IMR-90 (cell line): ENCODE results near the gene TMUB2. TPM values are rescaled to one million over a fixed set of nuclear protein-coding genes. Genes with fewer than 3 reads are reported as not detected.

Experiments used
- ATAC-seq: fragments of 200-7000 bp; cut with Tn5 transposase; 2 replicates; pipeline ENCODE4 v1.9.1; 2020; ENCODE audit warnings: low read depth, mild to moderate bottlenecking, moderate library complexity
- BruUV-seq: library from RNA; stranded (reverse); fragments of 400-500 nt; replicated peaks from 2 replicates; lab custom pipeline; 2021; lab: Mats Ljungman, UMichigan
- CTCF ChIA-PET: fragments of 300-600 bp; formaldehyde crosslinking; extraction: SDS; loops from one replicate; lab custom pipeline; 2021; ENCODE audit warnings: antibody characterized with exemption; lab: Yijun Ruan, JAX
- POLR2A ChIA-PET: fragments of 300-600 bp; sonication (Branson Sonifier 250); formaldehyde crosslinking; loops from one replicate; lab custom pipeline; 2022; ENCODE audit warnings: antibody characterized with exemption; ENCODE audit not compliant: unreplicated experiment; lab: Charles Lee
- DNase-seq: peaks from one replicate; pipeline ENCODE4 v3.0.0; 2013
- H2AFZ ChIP-seq: replicated peaks from 2 replicates; pipeline ENCODE3; 2013; ENCODE audit warnings: low read length, mild to moderate bottlenecking; ENCODE audit not compliant: poor library complexity
- H2AK5ac ChIP-seq: 2 replicates; pipeline ENCODE4 v1.6.1; 2013; ENCODE audit warnings: low read depth, low read length, inconsistent platforms
- H2AK9ac ChIP-seq: replicated peaks from 2 replicates; pipeline ENCODE3; 2013; ENCODE audit warnings: mild to moderate bottlenecking, low read depth, low read length, moderate library complexity; ENCODE audit not compliant: poor library complexity
- H2BK120ac ChIP-seq: 2 replicates; pipeline ENCODE4 v1.6.1; 2013; ENCODE audit warnings: low read depth, low read length, inconsistent platforms
- H2BK15ac ChIP-seq: 3 replicates; pipeline ENCODE4 v1.6.1; 2013; ENCODE audit warnings: low read depth, low read length, inconsistent platforms
- H2BK20ac ChIP-seq: 2 replicates; pipeline ENCODE4 v1.6.1; 2013; ENCODE audit warnings: low read depth, mild to moderate bottlenecking, inconsistent platforms, low read length, moderate library complexity
- H2BK5ac ChIP-seq: 2 replicates; pipeline ENCODE4 v1.6.1; 2013; ENCODE audit warnings: mild to moderate bottlenecking, low read depth, low read length, inconsistent platforms; ENCODE audit not compliant: poor library complexity, severe bottlenecking
- H3K14ac ChIP-seq: replicated peaks from 2 replicates; pipeline ENCODE4 v1.6.1; 2013; ENCODE audit warnings: low read depth, low read length, inconsistent platforms
- H3K18ac ChIP-seq: 2 replicates; pipeline ENCODE4 v1.6.1; 2013; ENCODE audit warnings: low read depth, low read length, control low read depth
- H3K23ac ChIP-seq: 2 replicates; pipeline ENCODE4 v1.6.1; 2013; ENCODE audit warnings: low read depth, low read length, inconsistent platforms
- H3K27ac ChIP-seq: 2 replicates; pipeline ENCODE4 v1.5.1; 2013; ENCODE audit warnings: mild to moderate bottlenecking, control low read depth, low read length; ENCODE audit not compliant: insufficient read depth
- H3K27me3 ChIP-seq: 2 replicates; pipeline ENCODE4 v1.6.1; 2013; ENCODE audit warnings: low read length; ENCODE audit not compliant: control insufficient read depth, insufficient read depth
- H3K36me3 ChIP-seq: 2 replicates; pipeline ENCODE4 v1.6.1; 2013; ENCODE audit warnings: low read length, mixed read lengths; ENCODE audit not compliant: control insufficient read depth, insufficient read depth
- H3K4ac ChIP-seq: 2 replicates; pipeline ENCODE4 v1.6.1; 2013; ENCODE audit warnings: low read depth, low read length, inconsistent platforms
- H3K4me1 ChIP-seq: 2 replicates; pipeline ENCODE4 v1.6.1; 2013; ENCODE audit warnings: low read length, mixed read lengths; ENCODE audit not compliant: control insufficient read depth, insufficient read depth
- H3K4me2 ChIP-seq: 2 replicates; pipeline ENCODE4 v1.6.1; 2013; ENCODE audit warnings: low read depth, mild to moderate bottlenecking, control low read depth, low read length, moderate library complexity
- H3K4me3 ChIP-seq: 2 replicates; pipeline ENCODE4 v1.5.1; 2013; ENCODE audit warnings: low read depth, mild to moderate bottlenecking, control low read depth, low read length, moderate library complexity; ENCODE audit not compliant: insufficient read depth
- H3K56ac ChIP-seq: 2 replicates; pipeline ENCODE4 v1.6.1; 2013; ENCODE audit warnings: low read length, inconsistent platforms; ENCODE audit not compliant: insufficient read depth; ENCODE audit errors: extremely low read depth
- H3K79me1 ChIP-seq, 2 experiments: 2 replicates each; pipeline ENCODE4 v1.6.1; 2013; ENCODE audit warnings: low read length in 2 of 2, inconsistent platforms in 1 of 2, low read depth in 1 of 2
- H3K9ac ChIP-seq: 2 replicates; pipeline ENCODE4 v1.6.1; 2013; ENCODE audit warnings: low read depth, low read length, control low read depth
- H3K9me1 ChIP-seq: 2 replicates; pipeline ENCODE4 v1.6.1; 2013; ENCODE audit warnings: low read length, inconsistent platforms; ENCODE audit not compliant: insufficient read depth
- H3K9me3 ChIP-seq: 2 replicates; pipeline ENCODE4 v1.6.1; 2013; ENCODE audit warnings: low read length; ENCODE audit not compliant: control insufficient read depth, insufficient read depth
- H4K20me1 ChIP-seq: 2 replicates; pipeline ENCODE4 v1.6.1; 2013; ENCODE audit warnings: low read length, inconsistent platforms; ENCODE audit not compliant: insufficient read depth
- H4K5ac ChIP-seq: 2 replicates; pipeline ENCODE4 v1.6.1; 2013; ENCODE audit warnings: mild to moderate bottlenecking, low read depth, low read length, control low read depth
- H4K8ac ChIP-seq, 2 experiments: 2 replicates each; pipeline ENCODE4 v1.6.1; 2013; ENCODE audit warnings: low read depth in 2 of 2, low read length in 2 of 2, control low read depth in 1 of 2, inconsistent platforms in 1 of 2
- H4K91ac ChIP-seq: 2 replicates; pipeline ENCODE4 v1.6.1; 2013; ENCODE audit warnings: low read depth, low read length, inconsistent platforms; ENCODE audit not compliant: insufficient read depth
- BHLHE40 ChIP-seq: fragments of 150-350 bp; IDR thresholded peaks from 2 replicates; pipeline ENCODE4 v1.6.1; 2016; ENCODE audit warnings: mild to moderate bottlenecking, low read depth, low read length
- CEBPB ChIP-seq: IDR thresholded peaks from 2 replicates; pipeline ENCODE4 v1.6.1; 2012; ENCODE audit warnings: low read depth, low read length, improper control_type of control experiment
- CHD1 ChIP-seq: IDR thresholded peaks from 2 replicates; pipeline ENCODE4 v1.6.1; 2012; ENCODE audit warnings: low read depth, low read length, improper control_type of control experiment
- FOS ChIP-seq: fragments of 150-350 bp; IDR thresholded peaks from 2 replicates; pipeline ENCODE4 v1.6.1; 2016; ENCODE audit warnings: low read depth, low read length
- MAZ ChIP-seq: IDR thresholded peaks from 2 replicates; pipeline ENCODE4 v1.6.1; 2012; ENCODE audit warnings: low read depth, mild to moderate bottlenecking, low read length, improper control_type of control experiment, moderate library complexity, borderline replicate concordance
- MXI1 ChIP-seq: IDR thresholded peaks from 2 replicates; pipeline ENCODE4 v1.6.1; 2012; ENCODE audit warnings: low read depth, mild to moderate bottlenecking, low read length, moderate library complexity, borderline replicate concordance
- NFE2L2 ChIP-seq: fragments of 150-350 bp; IDR thresholded peaks from 2 replicates; pipeline ENCODE4 v1.6.1; 2016; ENCODE audit warnings: low read depth, mild to moderate bottlenecking, low read length
- POLR2A ChIP-seq: IDR thresholded peaks from 2 replicates; pipeline ENCODE4 v1.6.1; 2012; ENCODE audit warnings: mild to moderate bottlenecking, low read depth, low read length
- RAD21 ChIP-seq: IDR thresholded peaks from 2 replicates; pipeline ENCODE4 v1.6.1; 2012; ENCODE audit warnings: low read length, improper control_type of control experiment
- RFX5 ChIP-seq: IDR thresholded peaks from 2 replicates; pipeline ENCODE4 v1.8.0; 2012; ENCODE audit warnings: low read depth, mild to moderate bottlenecking, low read length, moderate library complexity
- SMC3 ChIP-seq: fragments of 150-350 bp; IDR thresholded peaks from 2 replicates; pipeline ENCODE4 v1.6.1; 2016; ENCODE audit warnings: low read depth, mild to moderate bottlenecking, antibody characterized with exemption, low read length, moderate library complexity
- WGBS, 2 experiments: methylation state at CpG; one replicate each; pipeline versions ENCODE4 v1.1.5 to v1.1.7; 2013; ENCODE audit warnings: missing lambda C conversion rate in 2 of 2; ENCODE audit not compliant: insufficient read length in 1 of 2; ENCODE audit errors: extremely low coverage in 2 of 2; 5-methylcytosine and 5-hydroxymethylcytosine counted together
- dilution Hi-C: fragments of 300-500 bp; cut with HindIII; formaldehyde crosslinking; loops from one replicate; pipeline ENCODE4 v1.14.3; 2018; ENCODE audit warnings: low sequenced_read_pairs; ENCODE audit not compliant: unreplicated experiment
- in situ Hi-C: fragments of 300-500 bp; cut with MboI; formaldehyde crosslinking; loops from 3 replicates; pipeline ENCODE4 v1.14.3; 2019; ENCODE audit warnings: low sequenced_read_pairs, inconsistent platforms, mixed read lengths
- intact Hi-C: fragments of 100-400 bp; cut with micrococcal nuclease; formaldehyde crosslinking; loops from 2 replicates; pipeline ENCODE4 v1.10.0; 2022
- polyA plus RNA-seq, 3 experiments: library from polyadenylated mRNA; depleted of rRNA; stranded (reverse); fragments of >200 nt; gene quantifications; 2 replicates each; pipeline ENCODE4 v1.2.3, GENCODE V29; 2012; ENCODE audit warnings: low replicate concordance in 1 of 3
- total RNA-seq: library from RNA; depleted of rRNA; stranded (reverse); fragments of >200 nt; gene quantifications from 2 replicates; pipeline ENCODE4 v1.2.3, GENCODE V29; 2012
- TF ChIP-seq, protein P1 (sequence below): fragments of 150-350 bp; IDR thresholded peaks from 2 replicates; pipeline ENCODE4 v1.6.1; 2017; ENCODE audit warnings: mild to moderate bottlenecking, antibody characterized with exemption, low read length, low read depth
- TF ChIP-seq, protein P2 (sequence below): conservative IDR thresholded peaks from 2 replicates; pipeline ENCODE4 v1.5.1; 2012; ENCODE audit warnings: mild to moderate bottlenecking, low read depth, low read length, improper control_type of control experiment
- TF ChIP-seq, protein P3 (sequence below): fragments of 150-350 bp; IDR thresholded peaks from 2 replicates; pipeline ENCODE4 v1.6.1; 2016; ENCODE audit warnings: low read depth, mild to moderate bottlenecking, low read length, moderate library complexity, borderline replicate concordance

TMUB2 gene
- total and polyA plus RNA-seq, 2 of the 4 experiments (the other 2 are of a cell fraction), result 16.5 to 42.5 TPM

DNA sequence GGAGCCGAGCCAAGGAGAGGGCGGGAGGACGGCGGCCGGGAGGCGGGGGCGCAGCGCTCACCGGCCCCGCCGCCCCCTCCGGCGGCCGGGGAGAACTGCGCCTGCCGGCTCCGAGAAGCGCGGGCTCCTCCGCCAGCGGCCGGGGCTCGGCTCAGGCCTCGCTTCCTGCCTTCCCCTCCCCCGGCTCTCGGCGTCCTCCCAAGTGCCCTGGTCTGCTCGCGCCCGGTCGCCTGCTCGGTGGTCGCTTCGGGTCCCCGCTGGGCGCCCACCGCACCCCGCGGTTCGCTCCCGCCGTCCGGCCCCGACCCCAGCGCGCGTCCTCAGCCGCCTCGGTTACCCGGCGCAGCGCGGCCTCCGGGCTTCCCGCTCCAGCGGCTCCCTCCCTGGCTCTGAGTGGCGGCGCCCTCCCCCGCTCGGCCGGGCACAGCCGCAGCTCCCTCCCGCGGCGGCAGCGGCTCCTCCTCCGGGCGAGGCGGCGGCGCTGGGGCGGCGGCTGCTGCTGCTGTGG, 32.4 kb downstream of the TMUB2 start:
- peak overlapping the region; percentile 92 for H3K27ac ChIP-seq
- H3K56ac ChIP-seq, result peak overlapping the region; percentile 38; the same call in 1 of the 2 replicates
- H2BK5ac ChIP-seq, result peak overlapping the region; percentile 78
- WGBS, 2 experiments, result 2% methylated on average over 33 of the region's 73 CpGs; no CpG with 5 or more reads in 1 of the 2 experiments
- no peak overlapping the region for H4K5ac ChIP-seq
- in situ Hi-C loops, result loop anchor here (25.0 kb wide), 2 partner anchors 293 to 418 kb away; partner anchors contain the start of gene GPATCH8
- no peak overlapping the region; the same call in 1 of the 2 replicates for H2AK5ac ChIP-seq
- peak overlapping the region; percentile 78 for H3K4ac ChIP-seq
- no peak overlapping the region for H4K8ac ChIP-seq
- H2AK9ac ChIP-seq, result peak overlapping the region; percentile 98
- H4K91ac ChIP-seq, result no peak overlapping the region; the same call in 1 of the 2 replicates
- H3K4me1 ChIP-seq, result peaks cover 15% of the 10 kb centered on the region
- H3K23ac ChIP-seq, result no peak overlapping the region
- peak overlapping the region; percentile 74 for H2AFZ ChIP-seq
- no TSS peak for BruUV-seq
- peaks cover 32 to 64% of the 10 kb centered on the region in 2 experiments for H3K79me1 ChIP-seq
- CTCF ChIA-PET, result interaction anchor here (1.2 kb wide), 1 partner anchor 9 kb away, joined by 7 read pairs; no protein-coding TSS in a partner anchor
- H3K27me3 ChIP-seq, result no peaks in the 10 kb centered on the region
- ATAC-seq (peak; percentile 48), DNase-seq (peak; percentile 65)
- H3K4me3 ChIP-seq, result peak overlapping the region; percentile 61
- peaks cover 28% of the 10 kb centered on the region for H4K20me1 ChIP-seq
- no peak overlapping the region for H2BK20ac ChIP-seq
- peaks cover 28% of the 10 kb centered on the region for H3K36me3 ChIP-seq
- intact Hi-C loops, result loop anchor here (1.0 to 10.0 kb wide), 2 partner anchors 106 to 286 kb away; partner anchors contain the start of gene GPATCH8
- no peak overlapping the region for H3K4me2 ChIP-seq
- H3K9ac ChIP-seq, result peak overlapping the region; percentile 40
- H3K9me3 ChIP-seq, result no peaks in the 10 kb centered on the region
- peaks cover 20% of the 10 kb centered on the region for H3K9me1 ChIP-seq
- no peak overlapping the region for H2BK120ac ChIP-seq
- dilution Hi-C loops, result no loop called here
- POLR2A ChIA-PET, result interaction anchor here (0.7 kb wide), 1 partner anchor 132 kb away, joined by 3 read pairs; no protein-coding TSS in a partner anchor
- no peak overlapping the region for H2BK15ac ChIP-seq
- H3K14ac ChIP-seq, result peak overlapping the region; percentile 48
- peak; percentile 25; the same call in 1 of the 2 replicates for TF ChIP-seq RAD21
- TF ChIP-seq MAZ, result peak; percentile 81
- TF ChIP-seq, protein P1, sequence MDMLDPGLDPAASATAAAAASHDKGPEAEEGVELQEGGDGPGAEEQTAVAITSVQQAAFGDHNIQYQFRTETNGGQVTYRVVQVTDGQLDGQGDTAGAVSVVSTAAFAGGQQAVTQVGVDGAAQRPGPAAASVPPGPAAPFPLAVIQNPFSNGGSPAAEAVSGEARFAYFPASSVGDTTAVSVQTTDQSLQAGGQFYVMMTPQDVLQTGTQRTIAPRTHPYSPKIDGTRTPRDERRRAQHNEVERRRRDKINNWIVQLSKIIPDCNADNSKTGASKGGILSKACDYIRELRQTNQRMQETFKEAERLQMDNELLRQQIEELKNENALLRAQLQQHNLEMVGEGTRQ, result no peak
- TF ChIP-seq, protein P2, sequence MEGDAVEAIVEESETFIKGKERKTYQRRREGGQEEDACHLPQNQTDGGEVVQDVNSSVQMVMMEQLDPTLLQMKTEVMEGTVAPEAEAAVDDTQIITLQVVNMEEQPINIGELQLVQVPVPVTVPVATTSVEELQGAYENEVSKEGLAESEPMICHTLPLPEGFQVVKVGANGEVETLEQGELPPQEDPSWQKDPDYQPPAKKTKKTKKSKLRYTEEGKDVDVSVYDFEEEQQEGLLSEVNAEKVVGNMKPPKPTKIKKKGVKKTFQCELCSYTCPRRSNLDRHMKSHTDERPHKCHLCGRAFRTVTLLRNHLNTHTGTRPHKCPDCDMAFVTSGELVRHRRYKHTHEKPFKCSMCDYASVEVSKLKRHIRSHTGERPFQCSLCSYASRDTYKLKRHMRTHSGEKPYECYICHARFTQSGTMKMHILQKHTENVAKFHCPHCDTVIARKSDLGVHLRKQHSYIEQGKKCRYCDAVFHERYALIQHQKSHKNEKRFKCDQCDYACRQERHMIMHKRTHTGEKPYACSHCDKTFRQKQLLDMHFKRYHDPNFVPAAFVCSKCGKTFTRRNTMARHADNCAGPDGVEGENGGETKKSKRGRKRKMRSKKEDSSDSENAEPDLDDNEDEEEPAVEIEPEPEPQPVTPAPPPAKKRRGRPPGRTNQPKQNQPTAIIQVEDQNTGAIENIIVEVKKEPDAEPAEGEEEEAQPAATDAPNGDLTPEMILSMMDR, result peak; percentile 58
- TF ChIP-seq RFX5, result no peak
- no peak for TF ChIP-seq NFE2L2
- TF ChIP-seq MXI1, result no peak
- TF ChIP-seq FOS, result no peak
- no peak; the same call in 1 of the 2 replicates for TF ChIP-seq CHD1
- no peak for TF ChIP-seq BHLHE40
- TF ChIP-seq SMC3, result peak; percentile 8; the same call in 1 of the 2 replicates
- TF ChIP-seq, protein P3, sequence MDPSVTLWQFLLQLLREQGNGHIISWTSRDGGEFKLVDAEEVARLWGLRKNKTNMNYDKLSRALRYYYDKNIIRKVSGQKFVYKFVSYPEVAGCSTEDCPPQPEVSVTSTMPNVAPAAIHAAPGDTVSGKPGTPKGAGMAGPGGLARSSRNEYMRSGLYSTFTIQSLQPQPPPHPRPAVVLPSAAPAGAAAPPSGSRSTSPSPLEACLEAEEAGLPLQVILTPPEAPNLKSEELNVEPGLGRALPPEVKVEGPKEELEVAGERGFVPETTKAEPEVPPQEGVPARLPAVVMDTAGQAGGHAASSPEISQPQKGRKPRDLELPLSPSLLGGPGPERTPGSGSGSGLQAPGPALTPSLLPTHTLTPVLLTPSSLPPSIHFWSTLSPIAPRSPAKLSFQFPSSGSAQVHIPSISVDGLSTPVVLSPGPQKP, result no peak
- TF ChIP-seq CEBPB, result no peak
- peak; percentile 57 for TF ChIP-seq POLR2A
- no peak overlapping the region for H3K18ac ChIP-seq
